Tibial nerve (tissue), 4 donors: ENCODE data around the gene ZMYND11. TPM values are rescaled to one million over a fixed set of nuclear protein-coding genes. Genes with fewer than 3 reads are reported as not detected.

Experiments
- DNase-seq, 2 donors: peaks; one replicate each; pipeline ENCODE4 v3.0.0-alpha.2; 2019; ENCODE audit warnings: low spot score in 2 of 2
- H3K27ac ChIP-seq, 4 donors: fragments of 200-600 bp; sonication (generic) in 3 of 4; one replicate each; pipeline ENCODE4 v1.5.1; 2017 to 2019; ENCODE audit warnings: mild to moderate bottlenecking in 1 of 4
- H3K27me3 ChIP-seq, 2 donors: fragments of 200-600 bp; sonication (generic) in 1 of 2; one replicate each; pipeline versions ENCODE4 v1.5.1 to v1.6.0; 2017 to 2019
- H3K36me3 ChIP-seq, 3 donors: fragments of 200-600 bp; sonication (generic); one replicate each; pipeline ENCODE4 v1.5.1; 2018 to 2019
- H3K4me1 ChIP-seq, 4 donors: fragments of 200-600 bp; sonication (generic) in 3 of 4; one replicate each; pipeline ENCODE4 v1.5.1; 2017 to 2019
- H3K4me3 ChIP-seq, 4 donors: fragments of 200-600 bp; sonication (generic) in 3 of 4; one replicate each; pipeline ENCODE4 v1.5.1; 2017 to 2019; ENCODE audit warnings: mild to moderate bottlenecking in 1 of 4, moderate library complexity in 1 of 4
- H3K9me3 ChIP-seq, 4 donors: fragments of 200-600 bp; sonication (generic) in 3 of 4; one replicate each; pipeline ENCODE4 v1.5.1; 2017 to 2019
- CTCF ChIP-seq, 5 experiments: fragments of 200-600 bp in 3 of 5; fragments of 450-650 bp in 2 of 5; sonication (generic) in 3 of 5; IDR thresholded peaks; one replicate each; pipeline ENCODE4 v1.5.1; 2016 to 2019; ENCODE audit warnings: antibody characterized with exemption in 5 of 5, mild to moderate bottlenecking in 3 of 5, moderate library complexity in 2 of 5
- EP300 ChIP-seq, 2 donors: sonication (generic); formaldehyde crosslinking; IDR thresholded peaks; one replicate each; pipeline ENCODE4 v1.6.1; 2017; ENCODE audit warnings: antibody characterized with exemption in 2 of 2, mild to moderate bottlenecking in 1 of 2
- POLR2A ChIP-seq, 2 donors: fragments of 450-650 bp; IDR thresholded peaks; one replicate each; pipeline ENCODE4 v1.6.1; 2017; ENCODE audit warnings: antibody characterized with exemption in 2 of 2, mild to moderate bottlenecking in 2 of 2, moderate library complexity in 2 of 2
- WGBS, 2 donors: methylation state at CpG; one replicate each; pipeline ENCODE4 v1.1.5; 2018; 5-methylcytosine and 5-hydroxymethylcytosine counted together
- total RNA-seq, 4 donors: library from RNA; depleted of rRNA; stranded (reverse); fragments of >200 nt; gene quantifications; one replicate each; pipeline ENCODE4 v1.1.0, GENCODE V29; 2016

The ZMYND11 gene
- total RNA-seq, 4 donors from 2014 or later, result 66.3 to 80.2 (median 69.2) TPM

DNA sequence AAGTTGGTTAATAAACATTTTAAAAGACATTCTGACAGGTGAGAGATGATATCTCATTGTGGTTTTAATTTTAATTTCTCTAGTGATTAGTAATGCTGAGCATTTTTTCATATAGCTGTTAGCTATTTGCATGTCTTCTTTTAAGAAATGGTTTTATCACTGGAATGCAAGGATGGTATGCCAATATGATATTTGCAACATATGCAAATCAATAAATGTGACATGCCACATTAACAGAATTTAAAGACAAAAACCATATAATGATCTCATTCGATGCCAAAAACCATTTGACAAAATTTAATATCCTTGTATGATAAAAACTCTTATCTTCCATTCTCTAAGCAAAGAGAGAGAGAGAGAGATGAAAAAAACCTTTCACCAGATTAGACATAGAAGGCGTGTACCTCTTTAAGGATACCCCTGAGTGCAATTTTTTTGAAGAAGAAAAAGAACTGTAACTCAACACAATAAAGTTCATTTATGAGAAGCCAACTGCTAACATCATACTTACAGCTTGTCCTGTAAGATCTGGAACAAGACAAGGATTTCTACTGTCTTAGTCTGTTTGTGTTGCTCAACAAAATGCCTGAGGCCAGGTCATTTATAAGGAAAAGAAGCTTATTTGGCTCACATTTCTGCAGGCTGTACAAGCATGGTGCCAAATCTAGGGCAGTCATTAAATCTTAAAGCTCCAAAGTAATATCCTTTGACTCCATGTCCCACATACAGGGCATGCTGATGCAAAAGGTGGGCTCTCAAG is 39.7 kb upstream of the ZMYND11 start:
- H3K4me3 ChIP-seq, result no peak overlapping the region
- WGBS, 2 donors, result 61 to 63% methylated on average over 2 of the region's 2 CpGs
- TF ChIP-seq CTCF (IDR thresholded peaks at IDR 0.05), result no peak
- TF ChIP-seq EP300 (IDR thresholded peaks at IDR 0.05), result no peak
- no peak for TF ChIP-seq POLR2A (IDR thresholded peaks at IDR 0.05)
- no peak for DNase-seq
- H3K27ac ChIP-seq, result no peak overlapping the region
- H3K27me3 ChIP-seq, result no peaks in the 10 kb centered on the region
- H3K9me3 ChIP-seq, result peaks cover 0 to 29% (median 12%) of the 10 kb centered on the region in 4 donors
- H3K4me1 ChIP-seq, result no peaks in the 10 kb centered on the region
- H3K36me3 ChIP-seq, result no peaks in the 10 kb centered on the region

GRCh38 chr10:96466-96865 is 38.8 kb upstream of the ZMYND11 start:
- Histone ChIP-seq H3K27ac (no peak overlapping the region), H3K36me3 (no peaks in the 10 kb centered on the region), H3K27me3 (no peaks in the 10 kb centered on the region), H3K4me1 (no peaks in the 10 kb centered on the region), H3K4me3 (no peak overlapping the region), H3K9me3 (peaks cover 0 to 29% (median 12%) of the 10 kb centered on the region in 4 donors)
- TF ChIP-seq CTCF (IDR thresholded peaks at IDR 0.05) (no peak), POLR2A (IDR thresholded peaks at IDR 0.05) (no peak), EP300 (IDR thresholded peaks at IDR 0.05) (no peak)
- WGBS, 2 donors, result 6 to 20% methylated on average over 1 of the region's 1 CpG
- no peak for DNase-seq

DNA sequence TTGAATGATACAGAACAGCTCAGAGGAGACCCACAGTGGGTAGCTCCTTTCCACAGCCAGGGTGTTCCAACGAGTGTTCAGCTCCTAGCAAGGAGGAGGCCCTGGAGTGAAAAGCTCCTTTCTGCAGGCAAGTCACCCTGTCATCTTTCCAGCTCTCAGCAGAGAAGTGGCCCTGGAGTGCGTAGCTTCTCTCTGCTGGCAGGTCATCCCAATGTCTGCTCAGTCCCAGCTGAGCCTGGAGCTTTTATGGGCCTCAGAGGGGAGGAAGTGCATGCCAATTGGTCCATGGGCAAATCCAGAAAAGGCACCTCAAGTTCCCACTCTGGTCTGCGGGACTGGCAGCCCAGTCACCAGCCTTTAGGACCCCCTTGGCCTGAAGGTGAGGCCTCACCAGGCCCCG is 30.8 kb upstream of the ZMYND11 start:
- no peak overlapping the region for H3K4me3 ChIP-seq
- TF ChIP-seq EP300 (IDR thresholded peaks at IDR 0.05) (no peak), CTCF (IDR thresholded peaks at IDR 0.05) (no peak), POLR2A (IDR thresholded peaks at IDR 0.05) (no peak)
- H3K9me3 ChIP-seq, result peaks cover 0 to 5% (median 0%) of the 10 kb centered on the region in 4 donors
- H3K4me1 ChIP-seq, result no peaks in the 10 kb centered on the region
- H3K27me3 ChIP-seq, result no peaks in the 10 kb centered on the region
- 75 to 95% methylated on average over 4 of the region's 4 CpGs for WGBS, 2 donors
- DNase-seq, result no peak
- H3K27ac ChIP-seq, result no peak overlapping the region
- no peaks in the 10 kb centered on the region for H3K36me3 ChIP-seq

- WGBS, 2 donors, result 87 to 94% methylated on average over 9 to 15 of the region's 16 CpGs
- Histone ChIP-seq H3K27ac (no peak overlapping the region), H3K4me3 (no peak overlapping the region), H3K36me3 (no peaks in the 10 kb centered on the region), H3K9me3 (peaks cover 0 to 5% (median 0%) of the 10 kb centered on the region in 4 donors), H3K27me3 (no peaks in the 10 kb centered on the region), H3K4me1 (no peaks in the 10 kb centered on the region)
- TF ChIP-seq POLR2A (IDR thresholded peaks at IDR 0.05) (no peak), EP300 (IDR thresholded peaks at IDR 0.05) (no peak), CTCF (IDR thresholded peaks at IDR 0.05) (no peak)
- no peak for DNase-seq
Observed at GRCh38 chr10:104862-105565, 30.2 kb upstream of the ZMYND11 start.

- Histone ChIP-seq H3K27me3 (no peaks in the 10 kb centered on the region), H3K4me1 (no peaks in the 10 kb centered on the region), H3K9me3 (peaks cover 0 to 5% (median 0%) of the 10 kb centered on the region in 4 donors), H3K27ac (no peak overlapping the region), H3K4me3 (no peak overlapping the region), H3K36me3 (no peaks in the 10 kb centered on the region)
- TF ChIP-seq CTCF (IDR thresholded peaks at IDR 0.05), result no peak
- no peak for TF ChIP-seq POLR2A (IDR thresholded peaks at IDR 0.05)
- TF ChIP-seq EP300 (IDR thresholded peaks at IDR 0.05), result no peak
- no peak for DNase-seq
- WGBS, 2 donors, result 81 to 84% methylated on average over 4 of the region's 4 CpGs
Observed at GRCh38 chr10:105806-106205, 29.4 kb upstream of the ZMYND11 start.
